Psoas muscle (tissue), 8 donors: ENCODE data around the gene PCDHA1. TPM values are rescaled to one million over a fixed set of nuclear protein-coding genes. Genes with fewer than 3 reads are reported as not detected.
"Not testable (repeated sequence)": the region's sequence is repeated elsewhere in the genome, so short reads cannot be mapped to it uniquely, and the experiment has no call there.

Experiments used
- ATAC-seq, 4 donors: fragments of 200-7000 bp; cut with Tn5 transposase; one replicate each; pipeline ENCODE4 v1.9.1; 2020; ENCODE audit warnings: moderate library complexity in 3 of 4, mild to moderate bottlenecking in 2 of 4
- DNase-seq, 2 donors: peaks; one replicate each; pipeline ENCODE4 v3.0.0-alpha.2; 2020
- H3K27ac ChIP-seq: fragments of 200-600 bp; one replicate; pipeline ENCODE4 v1.8.0; 2022
- H3K27me3 ChIP-seq, 3 donors: fragments of 200-600 bp in 1 of 3; one replicate each; pipeline versions ENCODE4 v1.6.1 to v1.8.0; 2013 to 2022; ENCODE audit warnings: low read length in 2 of 3, mild to moderate bottlenecking in 2 of 3, moderate library complexity in 1 of 3; ENCODE audit not compliant: insufficient read depth in 3 of 3
- H3K36me3 ChIP-seq, 2 donors: fragments of 200-600 bp in 1 of 2; one replicate each; pipeline versions ENCODE4 v1.6.1 to v1.8.0; 2013 to 2022; ENCODE audit warnings: low read depth in 1 of 2, mild to moderate bottlenecking in 1 of 2, moderate library complexity in 1 of 2; ENCODE audit not compliant: insufficient read depth in 1 of 2
- H3K4me1 ChIP-seq: fragments of 200-600 bp; one replicate; pipeline ENCODE4 v1.8.0; 2022
- H3K4me3 ChIP-seq: fragments of 200-600 bp; one replicate; pipeline ENCODE4 v1.8.0; 2022; ENCODE audit warnings: mild to moderate bottlenecking
- H3K9me3 ChIP-seq: fragments of 200-600 bp; one replicate; pipeline ENCODE4 v1.8.0; 2022
- CTCF ChIP-seq: fragments of 200-600 bp; IDR thresholded peaks from one replicate; pipeline ENCODE4 v1.8.0; 2022; ENCODE audit warnings: antibody characterized with exemption
- WGBS, 3 donors: extraction: QIAGEN DNeasy Blood & Tissue Kit; methylation state at CpG; one replicate each; pipeline versions ENCODE4 v1.1.6 to v1.1.7; 2013; 5-methylcytosine and 5-hydroxymethylcytosine counted together
- intact Hi-C, 2 donors: fragments of 100-400 bp; cut with DNase I; formaldehyde crosslinking; loops; one replicate each; pipeline versions ENCODE4 v1.11.0 to v1.14.2; 2022
- polyA plus RNA-seq, 3 donors: library from polyadenylated mRNA; stranded (reverse); fragments of 200-250 nt; gene quantifications; one replicate each; pipeline ENCODE4 v1.2.3, GENCODE V29; 2013
- total RNA-seq, 4 donors: library from RNA; stranded (reverse); fragmentation: NEBNext Ultra II Directional in 2 of 4; extraction: Animal tissue kit (Norgen Biotek cat#: 25700) in 2 of 4; gene quantifications; one replicate each; pipeline versions ENCODE4 v1.2.1 to v1.2.4, GENCODE V29; 2021 to 2023
- donor health status: healthy with polysubstance abuse.
- donor health status: DM: no; HTN: no; CAD: no; lungs with moderate emphysema.
- donor health status: Bipolar disorder and iron deficiency.
- donor health status: healthy.
- donor health status: DM: yes; HTN: yes; CAD: no.
- donor health status: DM: no; HTN: no; CAD: no.
- donor health status: DM: no; HTN: no; CAD: no.
- donor health status: DM: yes; HTN: yes; CAD: no.

PCDHA1 gene
- total and polyA plus RNA-seq, 7 donors: 0.10 TPM; not detected in 6

DNA sequence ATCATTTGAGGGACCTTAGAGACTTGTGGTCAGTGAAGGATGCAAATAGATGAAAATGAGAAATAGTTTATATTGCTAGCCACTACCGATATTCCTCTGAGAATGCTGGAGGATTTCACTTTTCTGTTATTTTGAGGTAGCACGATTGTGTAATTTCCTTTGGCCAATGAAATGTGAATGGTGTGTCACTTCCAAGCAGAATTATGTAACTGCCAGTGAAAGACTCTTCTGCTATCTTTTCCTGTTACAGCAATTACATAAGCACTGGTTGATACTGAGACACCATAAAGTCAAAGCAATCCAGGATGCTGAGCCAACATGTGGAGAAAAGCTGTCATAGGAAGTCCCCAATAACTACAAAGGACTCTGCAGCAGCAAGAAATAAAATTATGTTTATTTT lies 5.1 kb downstream of the PCDHA1 start:
- no peak for ATAC-seq
- Histone ChIP-seq H3K27ac (no peak overlapping the region), H3K9me3 (peaks cover 21% of the 10 kb centered on the region), H3K4me1 (no peaks in the 10 kb centered on the region), H3K27me3 (peaks cover 2 to 40% (median 15%) of the 10 kb centered on the region in 3 donors), H3K36me3 (no peaks in the 10 kb centered on the region), H3K4me3 (no peak overlapping the region)
- DNase-seq: no peak
- intact Hi-C loops: no loop called here
- TF ChIP-seq CTCF: no peak
- 23 to 36% (median 31%) methylated on average over 2 of the region's 2 CpGs for WGBS, 3 donors

GRCh38 chr5:140794595-140795258 lies 8.8 kb downstream of the PCDHA1 start, which contains the start of gene PCDHA2:
TSS of gene PCDHA2 (plus strand) at chr5:140794852.
- intact Hi-C loops: no loop called here
- Histone ChIP-seq H3K9me3 (peaks cover 9% of the 10 kb centered on the region), H3K4me3 (no peak within 1 kb of the TSS), H3K27me3 (peaks cover 2 to 10% (median 8%) of the 10 kb centered on the region in 3 donors), H3K4me1 (no peaks in the 10 kb centered on the region), H3K36me3 (no peaks in the 10 kb centered on the region), H3K27ac (no peak within 1 kb of the TSS)
- ATAC-seq (no peak), DNase-seq (no peak)
- 15 to 22% (median 18%) methylated on average over 27 of the region's 27 CpGs for WGBS, 3 donors
- no peak for TF ChIP-seq CTCF

- DNase-seq: no peak
- intact Hi-C loops: no loop called here
- no peak for ATAC-seq
- no peaks in the 10 kb centered on the region for H3K4me1 ChIP-seq
- no peaks in the 10 kb centered on the region for H3K36me3 ChIP-seq
- WGBS, 3 donors: 18 to 22% (median 18%) methylated on average over 15 of the region's 15 CpGs
- no peak overlapping the region for H3K27ac ChIP-seq
- H3K27me3 ChIP-seq: peaks cover 2 to 8% (median 7%) of the 10 kb centered on the region in 3 donors
- H3K4me3 ChIP-seq: no peak overlapping the region
- H3K9me3 ChIP-seq: peaks cover 8% of the 10 kb centered on the region
- no peak for TF ChIP-seq CTCF
Observed at GRCh38 chr5:140795259-140795641, 9.3 kb downstream of the PCDHA1 start.

- H3K36me3 ChIP-seq, H3K4me3 ChIP-seq, ATAC-seq, intact Hi-C loops, H3K9me3 ChIP-seq, H3K27ac ChIP-seq, H3K27me3 ChIP-seq, H3K4me1 ChIP-seq, DNase-seq: not testable (repeated sequence)
- WGBS, 3 donors: 46 to 57% (median 48%) methylated on average over 57 to 72 of the region's 72 CpGs
Observed at GRCh38 chr5:140796072-140796717, 10.3 kb downstream of the PCDHA1 start.

GRCh38 chr5:140796718-140797095 lies 10.8 kb downstream of the PCDHA1 start:
- TF ChIP-seq CTCF: no peak
- no peak overlapping the region for H3K4me3 ChIP-seq
- H3K9me3 ChIP-seq: peaks cover 8% of the 10 kb centered on the region
- H3K4me1 ChIP-seq: no peaks in the 10 kb centered on the region
- H3K36me3 ChIP-seq: no peaks in the 10 kb centered on the region
- no peak overlapping the region for H3K27ac ChIP-seq
- WGBS, 3 donors: 47 to 56% (median 54%) methylated on average over 38 to 39 of the region's 39 CpGs
- ATAC-seq (no peak), DNase-seq (no peak)
- peaks cover 2 to 11% (median 7%) of the 10 kb centered on the region in 3 donors for H3K27me3 ChIP-seq
- intact Hi-C loops: no loop called here
